K562 (cell line): Measurements from ENCODE around the gene RPE. TPM values are rescaled to one million over a fixed set of nuclear protein-coding genes. Genes with fewer than 3 reads are reported as not detected.
A peak's percentile ranks its signal among the peaks of the same experiment; 100 is the strongest.

ENCODE experiments used
- CBX2 ChIP-seq: fragments of 200-600 bp; sonication (generic); IDR thresholded peaks from one replicate; pipeline ENCODE4 v1.6.1; 2012; ENCODE audit warnings: mild to moderate bottlenecking, low read length, inconsistent platforms; ENCODE audit not compliant: insufficient read depth, poor library complexity, severe bottlenecking
- FUS ChIP-seq: fragments of 200-400 bp; formaldehyde crosslinking; optimal IDR thresholded peaks from 2 replicates; pipeline ENCODE3; 2017; ENCODE audit warnings: low read depth, low read length
- KDM5B ChIP-seq: fragments of 200-600 bp; sonication (generic); IDR thresholded peaks from 2 replicates; pipeline ENCODE4 v1.6.1; 2012; ENCODE audit warnings: low read depth, mild to moderate bottlenecking, moderate library complexity, low read length, control low read depth, inconsistent platforms; ENCODE audit not compliant: insufficient replicate concordance
- NCOA4 ChIP-seq: fragments of 450-650 bp; IDR thresholded peaks from 2 replicates; pipeline ENCODE4 v1.6.1; 2018; ENCODE audit warnings: mild to moderate bottlenecking; ENCODE audit not compliant: partially characterized antibody
- NELFE ChIP-seq: IDR thresholded peaks from 2 replicates; pipeline ENCODE4 v1.6.1; 2011; ENCODE audit warnings: mild to moderate bottlenecking; ENCODE audit not compliant: insufficient read depth, insufficient read length
- NFXL1 ChIP-seq: fragments of 450-650 bp; formaldehyde crosslinking; IDR thresholded peaks from 2 replicates; pipeline ENCODE4 v1.4.0; 2021; ENCODE audit warnings: mild to moderate bottlenecking
- NR1H2 ChIP-seq: sonication (generic); formaldehyde crosslinking; IDR thresholded peaks from 2 replicates; pipeline ENCODE4 v1.4.0; 2020; ENCODE audit warnings: mild to moderate bottlenecking, missing genetic modification reagents
- NR4A1 ChIP-seq, 2 experiments: fragments of 250-450 bp in 1 of 2; fragments of 450-650 bp in 1 of 2; sonication (Bioruptor Pico) in 1 of 2; IDR thresholded peaks; 2 replicates each; pipeline versions ENCODE4 v1.4.0 to v1.6.1; 2016 to 2020; ENCODE audit warnings: mild to moderate bottlenecking in 2 of 2, missing compliant biosample characterization in 1 of 2, missing genetic modification characterization in 1 of 2, moderate library complexity in 1 of 2
- PCBP2 ChIP-seq: fragments of 200-400 bp; formaldehyde crosslinking; IDR thresholded peaks from 2 replicates; pipeline ENCODE4 v1.6.1; 2018; ENCODE audit warnings: low read length, low read depth, mild to moderate bottlenecking, moderate library complexity; ENCODE audit not compliant: poor library complexity, severe bottlenecking
- POLR2G ChIP-seq: fragments of 200-400 bp; formaldehyde crosslinking; IDR thresholded peaks from 2 replicates; pipeline ENCODE4 v1.6.1; 2017; ENCODE audit warnings: low read depth, mild to moderate bottlenecking, antibody characterized with exemption, low read length, moderate library complexity
- SAFB ChIP-seq: fragments of 200-400 bp; formaldehyde crosslinking; IDR thresholded peaks from 2 replicates; pipeline ENCODE4 v1.6.1; 2017; ENCODE audit warnings: low read depth, low read length, borderline replicate concordance
- SMAD1 ChIP-seq: fragments of 150-350 bp; IDR thresholded peaks from 2 replicates; pipeline ENCODE4 v1.6.1; 2014; ENCODE audit warnings: low read length, low read depth; ENCODE audit not compliant: partially characterized antibody
- SMAD2 ChIP-seq: fragments of 150-350 bp; IDR thresholded peaks from 2 replicates; pipeline ENCODE4 v1.6.1; 2014; ENCODE audit warnings: low read depth, mild to moderate bottlenecking, low read length
- TCF7L2 ChIP-seq: fragments of 150-350 bp; IDR thresholded peaks from 2 replicates; pipeline ENCODE4 v1.6.1; 2016; ENCODE audit warnings: low read depth, mild to moderate bottlenecking, low read length, moderate library complexity
- THAP12 ChIP-seq: fragments of 250-450 bp; sonication (Bioruptor Pico); IDR thresholded peaks from 2 replicates; pipeline ENCODE4 v1.9.0; 2021; ENCODE audit warnings: mild to moderate bottlenecking, inconsistent platforms
- ZNF408 ChIP-seq: fragments of 250-450 bp; sonication (Bioruptor Pico); IDR thresholded peaks from 2 replicates; pipeline ENCODE4 v1.4.0; 2020; ENCODE audit warnings: low read depth, mild to moderate bottlenecking, moderate library complexity
- ZNF695 ChIP-seq: fragments of 450-650 bp; formaldehyde crosslinking; IDR thresholded peaks from 2 replicates; pipeline ENCODE4 v1.4.0; 2020; ENCODE audit warnings: mild to moderate bottlenecking, moderate library complexity
- polyA plus RNA-seq, 8 experiments: library from polyadenylated mRNA; depleted of rRNA in 4 of 8; stranded (reverse) in 5 of 8; unstranded in 3 of 8; fragments of >200 nt; fragmentation: Nextera tagmentation in 2 of 8; fragmentation: Illumina TruSeq in 1 of 8; extraction: Ambion mirVana in 2 of 8; extraction: Trizol in 1 of 8; gene quantifications; 2 replicates each; pipeline versions ENCODE4 v1.2.1 to v1.2.3, GENCODE V29; 2011 to 2014; ENCODE audit warnings: inconsistent platforms in 1 of 8, missing spikeins in 1 of 8
- total RNA-seq, 7 experiments: library from RNA; depleted of rRNA in 6 of 7; stranded (reverse); fragments of >200 nt in 6 of 7; fragmentation: Illumina TruSeq in 2 of 7; extraction: Trizol in 2 of 7; gene quantifications; 2 replicates each; pipeline versions ENCODE4 v1.2.1 to v1.2.3, GENCODE V29; 2011 to 2021; ENCODE audit warnings: low replicate concordance in 1 of 7
- TF ChIP-seq, protein P1 (sequence below): fragments of 450-650 bp; conservative IDR thresholded peaks from 2 replicates; pipeline ENCODE4 v1.6.1; 2016; ENCODE audit warnings: missing genetic modification characterization, low read depth, mild to moderate bottlenecking, missing compliant biosample characterization, moderate library complexity
- TF ChIP-seq, protein P2 (sequence below), 2 experiments: fragments of 450-650 bp in 1 of 2; sonication (generic) in 1 of 2; formaldehyde crosslinking in 1 of 2; IDR thresholded peaks in 1 of 2; conservative IDR thresholded peaks in 1 of 2; 2 replicates each; pipeline versions ENCODE4 v1.6.1 to v1.8.1; 2016 to 2023; ENCODE audit warnings: mild to moderate bottlenecking in 2 of 2, moderate library complexity in 2 of 2, inconsistent platforms in 1 of 2, missing genetic modification reagents in 1 of 2

The RPE gene
- total and polyA plus RNA-seq, 9 of the 15 experiments (the other 6 are each of a cell fraction or from before 2014, with no cell fraction given) = 33.5 to 65.3 (median 50.4) TPM

DNA sequence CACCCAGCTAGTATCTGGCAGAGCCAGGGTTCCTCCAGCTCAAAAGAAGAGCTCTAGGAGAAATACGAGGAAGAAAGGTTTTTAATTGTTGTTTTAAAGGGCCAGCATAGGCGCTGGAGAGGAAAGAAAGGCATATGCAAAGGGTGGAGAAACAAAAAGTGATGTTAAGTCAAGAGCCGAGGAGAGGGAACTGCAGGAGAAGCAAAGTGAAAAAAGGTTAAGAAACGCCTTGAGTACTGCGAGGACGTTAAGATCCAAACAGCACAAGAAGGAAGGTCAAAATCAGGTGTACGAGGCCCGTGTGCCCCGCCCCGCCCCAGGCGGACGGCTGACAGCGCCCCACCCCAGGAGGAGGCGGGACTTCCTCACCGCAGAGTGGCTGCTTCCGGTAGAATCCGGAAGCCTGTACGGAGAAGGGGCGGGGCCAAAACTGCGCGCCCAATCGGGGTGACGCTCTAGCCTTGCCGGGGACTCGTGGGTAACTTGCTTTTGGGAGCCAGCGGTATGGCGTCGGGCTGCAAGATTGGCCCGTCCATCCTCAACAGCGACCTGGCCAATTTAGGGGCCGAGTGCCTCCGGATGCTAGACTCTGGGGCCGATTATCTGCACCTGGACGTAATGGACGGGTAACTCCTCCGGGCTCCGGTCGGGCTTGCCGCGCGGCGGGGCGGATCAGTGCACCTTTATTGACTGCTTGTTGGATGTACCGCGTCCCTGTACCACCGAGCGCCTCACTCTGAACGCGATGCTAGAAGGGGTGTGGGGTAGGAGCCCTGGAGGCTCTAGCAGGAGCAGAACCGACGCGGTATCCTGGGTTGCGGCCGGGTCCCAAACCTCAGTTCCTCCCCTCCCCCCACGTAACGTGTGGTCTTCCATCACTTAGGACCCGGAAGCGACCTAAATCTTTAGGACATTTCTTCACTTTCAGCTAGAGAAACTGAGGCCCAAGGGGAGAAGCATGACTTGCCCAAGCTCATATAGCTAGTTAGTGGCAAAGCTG is at the start of gene RPE (continued):
- TF ChIP-seq NR1H2 (CRISPR knock-in tag) = no peak
- TF ChIP-seq NELFE = no peak
- TF ChIP-seq NFXL1 (CRISPR knock-in tag) = no peak
- TF ChIP-seq PCBP2 = no peak
- peak; percentile 61 for TF ChIP-seq KDM5B
- no peak for TF ChIP-seq ZNF408 (CRISPR knock-in tag)
- no peak for TF ChIP-seq SAFB
- no peak for TF ChIP-seq CBX2
- TF ChIP-seq SMAD2 = no peak
- TF ChIP-seq ZNF695 = no peak
- TF ChIP-seq FUS = no peak
- TF ChIP-seq POLR2G = peak; percentile 91
- TF ChIP-seq NCOA4 = no peak
- no peak for TF ChIP-seq THAP12 (CRISPR knock-in tag)
- TF ChIP-seq TCF7L2 = no peak
- TF ChIP-seq, protein P1, sequence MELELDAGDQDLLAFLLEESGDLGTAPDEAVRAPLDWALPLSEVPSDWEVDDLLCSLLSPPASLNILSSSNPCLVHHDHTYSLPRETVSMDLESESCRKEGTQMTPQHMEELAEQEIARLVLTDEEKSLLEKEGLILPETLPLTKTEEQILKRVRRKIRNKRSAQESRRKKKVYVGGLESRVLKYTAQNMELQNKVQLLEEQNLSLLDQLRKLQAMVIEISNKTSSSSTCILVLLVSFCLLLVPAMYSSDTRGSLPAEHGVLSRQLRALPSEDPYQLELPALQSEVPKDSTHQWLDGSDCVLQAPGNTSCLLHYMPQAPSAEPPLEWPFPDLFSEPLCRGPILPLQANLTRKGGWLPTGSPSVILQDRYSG (tag) = no peak
- TF ChIP-seq, protein P2, sequence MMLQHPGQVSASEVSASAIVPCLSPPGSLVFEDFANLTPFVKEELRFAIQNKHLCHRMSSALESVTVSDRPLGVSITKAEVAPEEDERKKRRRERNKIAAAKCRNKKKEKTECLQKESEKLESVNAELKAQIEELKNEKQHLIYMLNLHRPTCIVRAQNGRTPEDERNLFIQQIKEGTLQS (IDR thresholded peaks at IDR 0.05) = no peak
- TF ChIP-seq, protein P2 (CRISPR knock-in tag; conservative IDR thresholded peaks at IDR 0.05) = no peak
- TF ChIP-seq SMAD1 = no peak
- TF ChIP-seq NR4A1 (CRISPR knock-in tag; IDR thresholded peaks at IDR 0.05) = no peak
- no peak for TF ChIP-seq NR4A1 (tag; IDR thresholded peaks at IDR 0.05)
